ENCODE results near the gene TNNT1. TPM values are rescaled to one million over a fixed set of nuclear protein-coding genes. Genes with fewer than 3 reads are reported as not detected.

The TNNT1 gene, protein sequence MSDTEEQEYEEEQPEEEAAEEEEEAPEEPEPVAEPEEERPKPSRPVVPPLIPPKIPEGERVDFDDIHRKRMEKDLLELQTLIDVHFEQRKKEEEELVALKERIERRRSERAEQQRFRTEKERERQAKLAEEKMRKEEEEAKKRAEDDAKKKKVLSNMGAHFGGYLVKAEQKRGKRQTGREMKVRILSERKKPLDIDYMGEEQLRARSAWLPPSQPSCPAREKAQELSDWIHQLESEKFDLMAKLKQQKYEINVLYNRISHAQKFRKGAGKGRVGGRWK
- 87.2 TPM for polyA plus RNA-seq (2013, experiment 1 of 2)
- polyA plus RNA-seq (2013, experiment 2 of 2): 104 TPM

DNA sequence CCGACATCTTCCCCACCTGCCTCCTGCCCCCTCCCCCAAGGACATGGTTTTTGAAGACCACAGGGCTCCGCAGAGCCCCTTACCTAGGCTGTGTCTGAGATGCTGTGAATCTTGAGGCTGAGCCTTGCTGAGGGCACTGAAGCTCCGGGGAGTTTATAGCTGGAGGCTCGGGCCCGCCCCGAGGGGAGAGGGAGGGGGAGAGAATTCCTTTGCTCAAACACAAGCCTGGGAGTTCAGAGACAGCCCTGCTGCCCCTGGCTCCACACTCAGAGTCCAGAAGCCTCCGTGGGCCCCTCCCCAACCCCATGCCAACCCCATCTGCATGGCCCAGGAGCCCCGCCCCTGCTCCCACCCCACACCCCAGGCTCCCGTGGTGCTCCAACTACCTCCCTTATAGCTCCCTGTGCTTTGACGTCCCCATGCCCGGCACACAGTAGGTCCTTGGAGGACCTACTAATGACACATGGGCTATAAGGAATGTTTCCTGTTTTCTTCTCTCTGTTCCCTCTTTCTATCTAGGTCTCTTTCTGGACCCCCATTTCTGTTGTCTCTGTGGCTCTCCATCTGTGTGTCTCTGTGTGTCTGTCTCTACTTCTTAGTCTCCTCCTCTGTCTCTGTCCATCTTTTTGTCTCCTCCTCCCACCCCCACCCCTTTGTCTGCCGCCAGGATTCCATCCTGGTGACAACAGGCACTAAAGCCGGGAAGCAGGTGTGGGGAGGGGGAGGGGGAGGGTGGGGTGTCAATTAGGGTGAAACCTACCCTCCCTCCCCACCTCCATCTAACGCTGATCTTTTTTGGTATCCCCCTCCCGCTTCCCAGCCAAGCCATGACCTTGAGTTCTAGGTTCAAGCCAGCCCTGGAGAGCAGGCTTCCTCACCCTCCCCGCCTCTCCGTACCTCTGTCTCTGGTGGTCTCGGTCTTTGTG, at the start of gene TNNT1:
Gene TNNT1, minus strand, starts transcription at position 129 of the 926 bp plus-strand sequence. CDS start 2,049 bp downstream, outside the sequence.
- 11% methylated on average over 16 of the region's 18 CpGs for WGBS
- Histone ChIP-seq H3K27ac (ENCODE audit: low read depth, low read length) (peak within 1 kb of the TSS; percentile 45; the same call in 1 of the 2 replicates), H3K4me1 (ENCODE audit: insufficient read depth, low read length) (peaks cover 20% of the 10 kb centered on the region), H3K9me3 (ENCODE audit: insufficient read depth, low read depth, low read length) (no peaks in the 10 kb centered on the region), H3K27me3 (ENCODE audit: insufficient read depth, low read length) (no peaks in the 10 kb centered on the region), H3K36me3 (ENCODE audit: insufficient read depth, low read length) (peaks cover 14% of the 10 kb centered on the region; the same call in 1 of the 2 replicates), H3K9ac (ENCODE audit: low read depth, low read length) (0 out of 2 replicates have a peak within 1 kb of the TSS, but pooled peaks have one; percentile 18), H3K4me3 (ENCODE audit: low read length) (peak within 1 kb of the TSS; percentile 47)

DNA sequence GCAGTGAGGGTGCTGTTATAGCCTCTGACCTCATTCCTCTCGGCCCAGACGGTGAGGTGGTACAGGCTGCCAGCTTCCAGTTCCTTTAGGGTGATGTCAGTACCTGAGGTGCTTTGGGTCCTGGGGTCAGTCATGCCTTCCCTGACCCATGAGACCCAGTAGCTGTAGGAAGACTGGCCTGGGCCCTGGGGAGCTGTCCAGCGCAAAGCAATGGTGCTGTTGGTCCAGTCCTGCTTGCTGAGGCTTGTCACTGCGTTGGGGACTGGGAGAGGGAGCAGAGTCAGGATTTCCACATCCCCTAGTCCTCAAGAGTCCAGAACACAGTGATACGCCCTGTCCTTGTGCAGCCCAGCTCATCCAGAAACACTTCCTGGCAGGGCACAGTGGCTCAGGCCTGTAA, 49.6 kb upstream of the TNNT1 start:
- H3K4me3 ChIP-seq (ENCODE audit: low read length): no peak overlapping the region
- no peaks in the 10 kb centered on the region for H3K9me3 ChIP-seq (ENCODE audit: insufficient read depth, low read depth, low read length)
- H3K36me3 ChIP-seq (ENCODE audit: insufficient read depth, low read length): no peaks in the 10 kb centered on the region
- H3K27ac ChIP-seq (ENCODE audit: low read depth, low read length): no peak overlapping the region
- no peaks in the 10 kb centered on the region for H3K4me1 ChIP-seq (ENCODE audit: insufficient read depth, low read length)
- no peak overlapping the region for H3K9ac ChIP-seq (ENCODE audit: low read depth, low read length)
- H3K27me3 ChIP-seq (ENCODE audit: insufficient read depth, low read length): no peaks in the 10 kb centered on the region
- WGBS: 75% methylated on average over 5 of the region's 5 CpGs

DNA sequence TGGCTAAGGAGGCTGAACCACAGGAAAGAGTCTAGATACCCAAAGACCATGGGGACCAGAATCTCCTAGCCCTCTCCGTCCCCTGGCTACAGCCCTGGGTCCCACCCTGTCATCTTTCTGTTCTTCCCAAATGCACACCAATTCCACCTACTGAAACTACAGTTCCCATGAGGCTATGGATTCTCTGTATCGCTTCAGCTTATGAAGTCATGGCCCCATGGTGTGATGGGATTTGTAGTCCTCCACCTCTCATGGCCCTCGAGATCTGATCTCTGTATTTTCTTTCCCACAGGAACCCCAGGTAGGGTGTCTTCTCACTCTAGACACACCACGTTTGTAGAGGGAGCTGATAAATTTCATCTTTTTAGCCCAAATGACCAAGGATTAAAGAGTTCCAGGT, 48.5 kb upstream of the TNNT1 start:
- no peak overlapping the region for H3K9ac ChIP-seq (ENCODE audit: low read depth, low read length)
- no peak overlapping the region for H3K27ac ChIP-seq (ENCODE audit: low read depth, low read length)
- H3K36me3 ChIP-seq (ENCODE audit: insufficient read depth, low read length): no peaks in the 10 kb centered on the region
- no peaks in the 10 kb centered on the region for H3K27me3 ChIP-seq (ENCODE audit: insufficient read depth, low read length)
- no peaks in the 10 kb centered on the region for H3K9me3 ChIP-seq (ENCODE audit: insufficient read depth, low read depth, low read length)
- no peak overlapping the region for H3K4me3 ChIP-seq (ENCODE audit: low read length)
- WGBS: 97% methylated on average over 2 of the region's 4 CpGs
- H3K4me1 ChIP-seq (ENCODE audit: insufficient read depth, low read length): no peaks in the 10 kb centered on the region

DNA sequence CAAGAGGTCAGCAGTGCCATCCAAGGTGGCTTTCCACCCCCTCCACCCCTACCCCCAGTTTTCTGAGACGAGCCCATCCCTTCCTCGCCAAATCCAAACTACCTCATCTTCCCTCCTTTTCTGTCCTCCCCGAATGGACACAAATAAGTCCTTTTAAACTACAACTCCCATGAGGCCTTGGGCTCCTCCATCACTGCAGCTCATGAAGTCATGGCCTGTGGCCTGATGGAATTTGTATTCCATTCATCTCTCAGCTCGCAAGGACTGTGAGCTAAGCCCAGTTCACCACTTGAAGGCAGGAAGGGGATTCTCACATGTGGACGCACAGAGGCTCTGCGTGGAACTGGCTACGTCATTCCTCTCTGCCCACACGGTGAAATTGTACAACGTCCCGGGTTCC, 47.8 kb upstream of the TNNT1 start:
- WGBS: 91% methylated on average over 10 of the region's 10 CpGs
- Histone ChIP-seq H3K27me3 (ENCODE audit: insufficient read depth, low read length) (peaks cover under 1% of the 10 kb centered on the region; the same call in 1 of the 2 replicates), H3K36me3 (ENCODE audit: insufficient read depth, low read length) (no peaks in the 10 kb centered on the region)

DNA sequence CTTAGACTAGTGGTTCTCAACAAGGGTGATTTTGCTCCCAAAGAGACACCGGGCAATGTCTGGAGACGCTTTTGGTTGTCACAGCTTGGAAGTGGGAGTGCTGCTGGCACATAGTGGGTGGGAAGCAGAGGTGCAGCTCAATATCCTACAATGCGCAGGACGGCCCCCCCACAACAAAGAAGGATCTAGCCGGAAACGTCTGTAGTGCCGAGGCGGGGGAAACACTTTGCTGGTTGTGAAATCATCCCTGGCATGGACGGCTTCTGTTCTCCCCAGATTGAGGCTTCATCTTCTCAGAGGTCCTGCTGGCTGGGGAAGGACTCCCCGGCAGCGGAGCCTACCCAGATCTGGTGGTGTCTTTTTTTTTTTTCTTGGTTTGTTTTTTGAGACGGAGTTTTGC, 44.5 kb upstream of the TNNT1 start:
- Histone ChIP-seq H3K9ac (ENCODE audit: low read depth, low read length) (no peak overlapping the region), H3K36me3 (ENCODE audit: insufficient read depth, low read length) (no peaks in the 10 kb centered on the region), H3K27ac (ENCODE audit: low read depth, low read length) (no peak overlapping the region), H3K4me1 (ENCODE audit: insufficient read depth, low read length) (no peaks in the 10 kb centered on the region), H3K4me3 (ENCODE audit: low read length) (no peak overlapping the region), H3K27me3 (ENCODE audit: insufficient read depth, low read length) (peaks cover 3% of the 10 kb centered on the region; the same call in 1 of the 2 replicates), H3K9me3 (ENCODE audit: insufficient read depth, low read depth, low read length) (no peaks in the 10 kb centered on the region)
- 88% methylated on average over 12 of the region's 12 CpGs for WGBS

More for the DNA sequence above, 47.8 kb upstream of the TNNT1 start:
- Histone ChIP-seq H3K9me3 (ENCODE audit: insufficient read depth, low read depth, low read length) (no peaks in the 10 kb centered on the region), H3K9ac (ENCODE audit: low read depth, low read length) (no peak overlapping the region), H3K27ac (ENCODE audit: low read depth, low read length) (no peak overlapping the region), H3K4me3 (ENCODE audit: low read length) (no peak overlapping the region), H3K4me1 (ENCODE audit: insufficient read depth, low read length) (no peaks in the 10 kb centered on the region)

DNA sequence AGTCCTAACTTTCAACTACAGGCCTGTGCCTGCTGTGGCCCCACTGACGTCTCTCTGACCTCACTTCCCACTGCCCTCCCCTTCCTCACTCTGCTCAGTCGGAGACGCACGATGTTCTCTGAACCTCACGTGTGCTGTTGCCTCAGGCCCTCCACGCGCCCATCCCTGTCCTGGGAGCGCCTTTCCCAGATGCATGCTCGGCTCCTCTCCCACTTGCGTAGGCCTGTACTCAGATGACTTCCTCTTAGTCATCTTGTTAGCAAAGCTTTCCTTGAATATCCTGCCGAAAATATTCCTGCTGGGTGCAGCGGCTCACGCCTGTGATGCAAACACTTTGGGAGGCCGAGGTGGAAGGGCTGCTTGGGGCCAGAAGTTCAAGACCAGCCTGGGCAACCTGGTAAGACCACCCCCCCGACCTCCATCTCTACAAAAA, 40.4 kb upstream of the TNNT1 start:
- no peaks in the 10 kb centered on the region for H3K9me3 ChIP-seq (ENCODE audit: insufficient read depth, low read depth, low read length)
- H3K4me1 ChIP-seq (ENCODE audit: insufficient read depth, low read length): no peaks in the 10 kb centered on the region
- 72% methylated on average over 14 of the region's 15 CpGs for WGBS
- no peak overlapping the region for H3K4me3 ChIP-seq (ENCODE audit: low read length)
- no peaks in the 10 kb centered on the region for H3K36me3 ChIP-seq (ENCODE audit: insufficient read depth, low read length)
- H3K9ac ChIP-seq (ENCODE audit: low read depth, low read length): no peak overlapping the region
- peaks cover 3% of the 10 kb centered on the region; the same call in 1 of the 2 replicates for H3K27me3 ChIP-seq (ENCODE audit: insufficient read depth, low read length)
- no peak overlapping the region for H3K27ac ChIP-seq (ENCODE audit: low read depth, low read length)

DNA sequence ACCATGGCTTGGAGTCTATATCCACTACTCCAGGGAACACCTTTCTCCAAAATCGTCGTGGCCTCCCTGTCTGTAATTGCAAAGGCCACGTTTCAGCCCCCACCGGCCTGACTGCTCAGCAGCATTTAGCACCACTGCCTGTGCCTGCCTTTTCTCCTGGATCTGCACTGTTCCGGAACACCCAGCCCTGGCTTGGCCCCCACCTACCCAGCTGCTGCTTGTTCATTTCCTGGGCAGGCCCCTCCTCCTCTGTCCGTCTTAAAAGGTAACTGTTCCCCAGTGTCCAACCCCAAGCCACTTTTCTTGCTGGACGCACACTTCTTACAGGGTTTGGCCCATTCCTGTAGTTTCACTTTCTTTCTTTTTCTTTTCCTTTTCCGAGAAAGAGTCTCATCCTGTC, 39.6 kb upstream of the TNNT1 start:
- WGBS: 79% methylated on average over 8 of the region's 8 CpGs
- no peaks in the 10 kb centered on the region for H3K4me1 ChIP-seq (ENCODE audit: insufficient read depth, low read length)
- H3K27me3 ChIP-seq (ENCODE audit: insufficient read depth, low read length): peaks cover 3% of the 10 kb centered on the region; the same call in 1 of the 2 replicates
- H3K4me3 ChIP-seq (ENCODE audit: low read length): no peak overlapping the region
- no peak overlapping the region for H3K9ac ChIP-seq (ENCODE audit: low read depth, low read length)
- no peak overlapping the region for H3K27ac ChIP-seq (ENCODE audit: low read depth, low read length)
- no peaks in the 10 kb centered on the region for H3K36me3 ChIP-seq (ENCODE audit: insufficient read depth, low read length)
- no peaks in the 10 kb centered on the region for H3K9me3 ChIP-seq (ENCODE audit: insufficient read depth, low read depth, low read length)

DNA sequence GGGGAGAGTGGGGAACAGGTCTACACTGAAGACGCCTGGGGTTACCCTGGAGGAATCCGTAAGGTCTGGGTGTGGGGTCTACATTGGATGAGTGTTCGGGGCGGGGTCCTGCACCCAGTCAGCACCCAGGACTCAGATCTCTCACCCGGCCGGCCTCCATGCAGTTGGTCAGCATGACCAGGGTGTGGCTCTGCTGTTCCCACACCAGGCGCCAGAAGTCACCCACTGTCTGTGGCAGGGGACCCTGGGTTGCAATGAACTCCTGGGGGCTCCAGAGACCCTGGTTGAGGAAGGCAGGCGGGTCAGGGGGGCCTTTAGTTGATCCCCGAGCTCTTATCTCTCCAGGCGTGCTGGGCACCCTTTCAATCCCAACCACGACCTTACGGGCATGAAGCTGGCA, 37.1 kb upstream of the TNNT1 start:
- H3K36me3 ChIP-seq (ENCODE audit: insufficient read depth, low read length): no peaks in the 10 kb centered on the region
- WGBS: 87% methylated on average over 12 of the region's 12 CpGs
- H3K9ac ChIP-seq (ENCODE audit: low read depth, low read length): no peak overlapping the region
- no peaks in the 10 kb centered on the region for H3K4me1 ChIP-seq (ENCODE audit: insufficient read depth, low read length)
- H3K4me3 ChIP-seq (ENCODE audit: low read length): no peak overlapping the region
- peaks cover 17% of the 10 kb centered on the region for H3K27me3 ChIP-seq (ENCODE audit: insufficient read depth, low read length)
- no peaks in the 10 kb centered on the region for H3K9me3 ChIP-seq (ENCODE audit: insufficient read depth, low read depth, low read length)
- H3K27ac ChIP-seq (ENCODE audit: low read depth, low read length): no peak overlapping the region

DNA sequence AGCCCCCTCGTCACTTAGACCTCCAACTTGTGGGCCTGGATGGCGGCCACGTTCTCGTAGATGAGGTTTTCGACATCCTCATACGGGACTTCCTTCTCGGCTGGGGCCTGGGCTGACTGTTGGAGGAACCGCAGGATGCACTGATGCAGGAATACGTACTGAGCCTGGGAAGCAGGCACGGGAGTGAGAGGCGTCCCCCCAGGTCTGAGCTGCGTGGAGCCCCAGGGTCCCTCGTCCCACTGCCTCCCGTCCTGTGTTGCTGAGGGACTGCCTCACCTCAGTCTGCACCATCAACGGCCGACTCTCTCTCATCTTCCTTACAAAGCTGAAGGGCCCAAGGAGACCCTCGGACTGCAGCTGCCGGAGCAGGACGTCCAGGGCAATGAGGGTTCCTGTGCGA, 32.7 kb upstream of the TNNT1 start:
- 79% methylated on average over 20 of the region's 20 CpGs for WGBS
- H3K9ac ChIP-seq (ENCODE audit: low read depth, low read length): no peak overlapping the region
- H3K4me1 ChIP-seq (ENCODE audit: insufficient read depth, low read length): no peaks in the 10 kb centered on the region
- no peak overlapping the region for H3K4me3 ChIP-seq (ENCODE audit: low read length)
- no peaks in the 10 kb centered on the region for H3K36me3 ChIP-seq (ENCODE audit: insufficient read depth, low read length)
- H3K27ac ChIP-seq (ENCODE audit: low read depth, low read length): no peak overlapping the region
- H3K9me3 ChIP-seq (ENCODE audit: insufficient read depth, low read depth, low read length): no peaks in the 10 kb centered on the region
- peaks cover 38% of the 10 kb centered on the region for H3K27me3 ChIP-seq (ENCODE audit: insufficient read depth, low read length)

DNA sequence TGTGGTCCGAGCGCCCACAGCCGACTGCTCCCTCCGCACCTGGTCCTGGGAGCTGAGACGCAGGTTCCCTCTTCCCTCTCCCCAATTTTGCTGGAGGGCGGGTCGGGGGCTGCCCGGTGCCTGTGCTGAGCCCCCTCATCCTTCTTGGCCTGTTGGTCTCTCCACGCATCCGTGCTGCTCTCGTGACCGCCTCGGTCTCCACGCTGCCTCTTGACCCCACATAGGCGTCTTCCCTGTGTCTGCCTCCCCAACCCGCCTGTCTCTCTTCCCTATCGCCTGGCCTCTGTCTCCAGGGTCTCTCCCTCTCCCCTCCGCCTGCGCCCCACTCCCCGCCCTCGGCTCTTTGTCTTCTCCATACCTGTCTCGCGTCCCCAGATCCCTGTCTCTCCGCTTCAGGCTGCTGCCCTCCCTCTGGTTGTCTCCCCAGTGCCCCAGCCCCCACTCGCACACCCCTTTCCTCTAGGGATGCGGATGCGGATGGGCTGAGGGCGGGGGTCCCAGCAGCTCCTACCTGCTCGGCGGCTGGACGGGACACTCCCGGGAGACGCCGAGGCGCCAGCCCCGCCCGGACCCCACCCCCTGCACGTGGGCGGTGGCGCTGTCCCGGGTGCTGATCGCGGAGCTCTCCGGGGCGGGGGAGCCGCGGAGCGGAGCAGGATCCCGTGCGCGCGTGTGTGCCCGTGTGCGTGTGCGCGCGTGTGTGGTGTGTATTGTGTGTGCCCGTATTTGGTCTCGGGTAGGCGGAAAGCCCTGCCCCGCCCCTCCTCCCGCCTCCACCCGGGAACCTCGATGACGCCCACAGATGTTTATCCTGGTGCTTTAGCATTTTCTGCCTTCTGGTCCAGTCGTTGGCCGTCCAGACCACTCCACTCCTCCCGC, 30.8 kb upstream of the TNNT1 start, which contains the start of gene SYT5:
Gene SYT5, minus strand, starts transcription at position 684 of the 879 bp plus-strand sequence. CDS start 1,248 bp downstream, outside the sequence.
- Histone ChIP-seq H3K27me3 (ENCODE audit: insufficient read depth, low read length) (peaks cover 41% of the 10 kb centered on the region), H3K36me3 (ENCODE audit: insufficient read depth, low read length) (no peaks in the 10 kb centered on the region), H3K4me1 (ENCODE audit: insufficient read depth, low read length) (no peaks in the 10 kb centered on the region), H3K9ac (ENCODE audit: low read depth, low read length) (no peak within 1 kb of the TSS), H3K4me3 (ENCODE audit: low read length) (peak within 1 kb of the TSS; percentile 62), H3K9me3 (ENCODE audit: insufficient read depth, low read depth, low read length) (no peaks in the 10 kb centered on the region), H3K27ac (ENCODE audit: low read depth, low read length) (no peak within 1 kb of the TSS)
- 4% methylated on average over 68 of the region's 68 CpGs for WGBS
